DND-41 (cell line): ENCODE results near the gene GPC6.

Experiments
- EZH2 ChIP-seq: IDR thresholded peaks from 3 replicates; pipeline ENCODE4 v1.6.1; 2012; ENCODE audit warnings: borderline replicate concordance, low read depth, mild to moderate bottlenecking, moderate library complexity, low read length, inconsistent platforms; ENCODE audit not compliant: severe bottlenecking
- TF ChIP-seq, protein P1 (sequence below): IDR thresholded peaks from 2 replicates; pipeline ENCODE4 v1.5.1; 2012; ENCODE audit warnings: borderline replicate concordance, low read length, moderate library complexity, mild to moderate bottlenecking; ENCODE audit not compliant: poor library complexity, severe bottlenecking; ENCODE audit errors: extremely low read depth

DNA sequence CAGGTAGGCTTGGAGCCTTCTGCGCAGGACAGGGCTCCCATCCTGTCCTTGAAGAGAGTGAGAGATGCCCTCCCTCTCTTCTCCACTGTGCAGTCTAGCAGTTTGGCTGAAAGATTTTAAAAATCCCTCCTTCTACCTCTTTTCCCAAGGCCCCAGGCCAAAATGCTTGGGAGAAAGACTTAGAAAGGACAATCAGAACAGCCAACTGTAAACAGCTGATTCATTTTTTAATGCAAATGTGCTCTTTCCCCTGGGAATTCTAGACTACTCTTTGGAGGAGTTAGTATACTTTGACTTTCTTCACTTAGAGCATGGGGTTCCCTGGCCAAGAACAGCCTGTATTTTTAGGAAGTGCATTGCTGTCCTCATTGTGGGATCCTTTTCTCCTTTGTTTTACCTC, 398.9 kb downstream of the GPC6 start:
- no peak for TF ChIP-seq EZH2
- TF ChIP-seq, protein P1, sequence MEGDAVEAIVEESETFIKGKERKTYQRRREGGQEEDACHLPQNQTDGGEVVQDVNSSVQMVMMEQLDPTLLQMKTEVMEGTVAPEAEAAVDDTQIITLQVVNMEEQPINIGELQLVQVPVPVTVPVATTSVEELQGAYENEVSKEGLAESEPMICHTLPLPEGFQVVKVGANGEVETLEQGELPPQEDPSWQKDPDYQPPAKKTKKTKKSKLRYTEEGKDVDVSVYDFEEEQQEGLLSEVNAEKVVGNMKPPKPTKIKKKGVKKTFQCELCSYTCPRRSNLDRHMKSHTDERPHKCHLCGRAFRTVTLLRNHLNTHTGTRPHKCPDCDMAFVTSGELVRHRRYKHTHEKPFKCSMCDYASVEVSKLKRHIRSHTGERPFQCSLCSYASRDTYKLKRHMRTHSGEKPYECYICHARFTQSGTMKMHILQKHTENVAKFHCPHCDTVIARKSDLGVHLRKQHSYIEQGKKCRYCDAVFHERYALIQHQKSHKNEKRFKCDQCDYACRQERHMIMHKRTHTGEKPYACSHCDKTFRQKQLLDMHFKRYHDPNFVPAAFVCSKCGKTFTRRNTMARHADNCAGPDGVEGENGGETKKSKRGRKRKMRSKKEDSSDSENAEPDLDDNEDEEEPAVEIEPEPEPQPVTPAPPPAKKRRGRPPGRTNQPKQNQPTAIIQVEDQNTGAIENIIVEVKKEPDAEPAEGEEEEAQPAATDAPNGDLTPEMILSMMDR, result no peak
